Liver (tissue), 2 donors: ENCODE data around the gene NHERF2.

Experiments used
- FOXA1 ChIP-seq: IDR thresholded peaks from 2 replicates; pipeline ENCODE4 v1.6.1; 2016; ENCODE audit warnings: antibody characterized with exemption
- TF ChIP-seq, protein P1 (sequence below): fragments of 150-350 bp; IDR thresholded peaks from 2 replicates; pipeline ENCODE4 v1.5.1; 2017; ENCODE audit warnings: improper control_type of control experiment, low read depth, low read length; ENCODE audit not compliant: missing input control
- donor health status: healthy.

DNA sequence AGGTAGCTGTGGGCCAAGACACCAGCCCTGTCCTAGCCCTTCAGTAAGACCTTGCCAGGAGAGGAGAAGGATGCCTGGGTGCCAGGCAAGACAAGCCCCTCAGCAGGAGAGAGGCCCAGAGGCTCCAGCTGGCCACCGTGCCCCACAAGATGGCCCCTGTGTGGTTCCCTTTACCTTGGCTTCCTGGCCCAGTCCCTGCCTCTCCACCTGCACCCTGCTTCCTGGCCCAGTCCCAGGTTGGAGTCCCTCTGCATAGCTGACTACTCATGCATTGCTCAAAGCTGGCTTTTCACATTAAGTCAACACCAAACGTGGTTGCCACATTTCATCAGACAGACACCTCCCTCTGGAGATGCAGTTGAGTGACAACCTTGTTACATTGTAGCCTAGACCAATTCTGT, 33.0 kb upstream of the NHERF2 start:
- TF ChIP-seq, protein P1, sequence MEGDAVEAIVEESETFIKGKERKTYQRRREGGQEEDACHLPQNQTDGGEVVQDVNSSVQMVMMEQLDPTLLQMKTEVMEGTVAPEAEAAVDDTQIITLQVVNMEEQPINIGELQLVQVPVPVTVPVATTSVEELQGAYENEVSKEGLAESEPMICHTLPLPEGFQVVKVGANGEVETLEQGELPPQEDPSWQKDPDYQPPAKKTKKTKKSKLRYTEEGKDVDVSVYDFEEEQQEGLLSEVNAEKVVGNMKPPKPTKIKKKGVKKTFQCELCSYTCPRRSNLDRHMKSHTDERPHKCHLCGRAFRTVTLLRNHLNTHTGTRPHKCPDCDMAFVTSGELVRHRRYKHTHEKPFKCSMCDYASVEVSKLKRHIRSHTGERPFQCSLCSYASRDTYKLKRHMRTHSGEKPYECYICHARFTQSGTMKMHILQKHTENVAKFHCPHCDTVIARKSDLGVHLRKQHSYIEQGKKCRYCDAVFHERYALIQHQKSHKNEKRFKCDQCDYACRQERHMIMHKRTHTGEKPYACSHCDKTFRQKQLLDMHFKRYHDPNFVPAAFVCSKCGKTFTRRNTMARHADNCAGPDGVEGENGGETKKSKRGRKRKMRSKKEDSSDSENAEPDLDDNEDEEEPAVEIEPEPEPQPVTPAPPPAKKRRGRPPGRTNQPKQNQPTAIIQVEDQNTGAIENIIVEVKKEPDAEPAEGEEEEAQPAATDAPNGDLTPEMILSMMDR, result no peak
- peak; percentile 96 for TF ChIP-seq FOXA1
